ENCODE measurements around the gene RFX2. TPM values are rescaled to one million over a fixed set of nuclear protein-coding genes. Genes with fewer than 3 reads are reported as not detected.

The RFX2 gene
- total and polyA plus RNA-seq, 9 of the 15 experiments (the other 6 are each of a cell fraction or from before 2014, with no cell fraction given): 3.6 to 18.7 (median 8.7) TPM

DNA sequence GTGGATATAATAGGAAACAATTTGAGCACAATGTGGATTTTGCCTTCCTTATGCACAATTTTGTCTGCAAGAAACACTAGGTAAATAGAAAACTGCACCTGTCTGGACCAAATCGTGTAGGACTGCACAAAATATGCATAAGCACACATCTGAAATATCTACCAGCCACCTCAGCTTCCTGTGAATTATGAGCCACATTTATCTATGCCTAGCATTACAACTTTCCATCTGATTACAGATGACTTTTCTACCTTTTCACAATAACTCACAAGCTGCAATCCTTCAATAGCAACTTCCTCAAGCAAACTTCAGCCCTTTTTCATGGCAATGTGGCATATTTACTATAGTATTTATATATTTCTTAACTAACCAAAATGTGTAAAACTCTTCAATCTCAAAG is 5.7 kb upstream of the RFX2 start (continued):
- TF ChIP-seq, protein P1, sequence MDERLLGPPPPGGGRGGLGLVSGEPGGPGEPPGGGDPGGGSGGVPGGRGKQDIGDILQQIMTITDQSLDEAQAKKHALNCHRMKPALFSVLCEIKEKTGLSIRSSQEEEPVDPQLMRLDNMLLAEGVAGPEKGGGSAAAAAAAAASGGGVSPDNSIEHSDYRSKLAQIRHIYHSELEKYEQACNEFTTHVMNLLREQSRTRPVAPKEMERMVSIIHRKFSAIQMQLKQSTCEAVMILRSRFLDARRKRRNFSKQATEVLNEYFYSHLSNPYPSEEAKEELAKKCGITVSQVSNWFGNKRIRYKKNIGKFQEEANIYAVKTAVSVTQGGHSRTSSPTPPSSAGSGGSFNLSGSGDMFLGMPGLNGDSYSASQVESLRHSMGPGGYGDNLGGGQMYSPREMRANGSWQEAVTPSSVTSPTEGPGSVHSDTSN (CRISPR knock-in tag; IDR thresholded peaks at IDR 0.05; ENCODE audit: low read depth): no peak
- TF ChIP-seq, protein P1 (tag; conservative IDR thresholded peaks at IDR 0.05; ENCODE audit: low read depth): peak; percentile 37; the same call in 1 of the 2 replicates
- TF ChIP-seq EHMT2 (IDR thresholded peaks at IDR 0.05) (no peak), TBL1XR1 (IDR thresholded peaks at IDR 0.05; ENCODE audit: low read length in 2 of 2) (no peak), CBX2 (IDR thresholded peaks at IDR 0.05; ENCODE audit: insufficient read depth, low read length, poor library complexity, severe bottlenecking) (no peak), CTBP1 (IDR thresholded peaks at IDR 0.05; ENCODE audit: borderline replicate concordance) (no peak), RCOR1 (IDR thresholded peaks at IDR 0.05; ENCODE audit: borderline replicate concordance in 1 of 2, low read depth in 2 of 2, low read length in 2 of 2) (no peak), CBFA2T3 (IDR thresholded peaks at IDR 0.05) (peak; percentile 61), ELF2 (CRISPR knock-in tag; IDR thresholded peaks at IDR 0.05) (no peak), SMAD2 (IDR thresholded peaks at IDR 0.05; ENCODE audit: low read depth, low read length) (no peak), ZNF224 (CRISPR knock-in tag; IDR thresholded peaks at IDR 0.05) (no peak), HMG20B (CRISPR knock-in tag; IDR thresholded peaks at IDR 0.05) (no peak), ZNF197 (CRISPR knock-in tag; IDR thresholded peaks at IDR 0.05; ENCODE audit: low read depth) (no peak), MEIS2 (IDR thresholded peaks at IDR 0.05; ENCODE audit: partially characterized antibody) (peak; percentile 53), ETV5 (CRISPR knock-in tag; IDR thresholded peaks at IDR 0.05; ENCODE audit: low read depth) (no peak), CBFA2T2 (conservative IDR thresholded peaks at IDR 0.05) (peak; percentile 32; the same call in 1 of the 2 replicates), POLR2H (tag; IDR thresholded peaks at IDR 0.05; ENCODE audit: low read depth) (no peak), GATAD2B (IDR thresholded peaks at IDR 0.05; ENCODE audit: borderline replicate concordance) (no peak), RBM17 (IDR thresholded peaks at IDR 0.05; ENCODE audit: borderline replicate concordance, low read depth, low read length) (no peak), ZNF696 (CRISPR knock-in tag; conservative IDR thresholded peaks at IDR 0.05) (no peak), CEBPB (tag; IDR thresholded peaks at IDR 0.05) (no peak), KDM1A (IDR thresholded peaks at IDR 0.05) (no peak), FOS (IDR thresholded peaks at IDR 0.05; ENCODE audit: extremely low read depth, insufficient read length) (no peak), RFX7 (CRISPR knock-in tag; IDR thresholded peaks at IDR 0.05) (no peak), NEUROD1 (IDR thresholded peaks at IDR 0.05; ENCODE audit: borderline replicate concordance, low read depth, low read length, partially characterized antibody) (no peak), MCM3 (IDR thresholded peaks at IDR 0.05) (no peak)
- TF ChIP-seq, protein P2, sequence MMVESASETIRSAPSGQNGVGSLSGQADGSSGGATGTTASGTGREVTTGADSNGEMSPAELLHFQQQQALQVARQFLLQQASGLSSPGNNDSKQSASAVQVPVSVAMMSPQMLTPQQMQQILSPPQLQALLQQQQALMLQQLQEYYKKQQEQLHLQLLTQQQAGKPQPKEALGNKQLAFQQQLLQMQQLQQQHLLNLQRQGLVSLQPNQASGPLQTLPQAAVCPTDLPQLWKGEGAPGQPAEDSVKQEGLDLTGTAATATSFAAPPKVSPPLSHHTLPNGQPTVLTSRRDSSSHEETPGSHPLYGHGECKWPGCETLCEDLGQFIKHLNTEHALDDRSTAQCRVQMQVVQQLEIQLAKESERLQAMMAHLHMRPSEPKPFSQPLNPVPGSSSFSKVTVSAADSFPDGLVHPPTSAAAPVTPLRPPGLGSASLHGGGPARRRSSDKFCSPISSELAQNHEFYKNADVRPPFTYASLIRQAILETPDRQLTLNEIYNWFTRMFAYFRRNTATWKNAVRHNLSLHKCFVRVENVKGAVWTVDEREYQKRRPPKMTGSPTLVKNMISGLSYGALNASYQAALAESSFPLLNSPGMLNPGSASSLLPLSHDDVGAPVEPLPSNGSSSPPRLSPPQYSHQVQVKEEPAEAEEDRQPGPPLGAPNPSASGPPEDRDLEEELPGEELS (CRISPR knock-in tag; IDR thresholded peaks at IDR 0.05; ENCODE audit: borderline replicate concordance): no peak
- TF ChIP-seq, protein P3, sequence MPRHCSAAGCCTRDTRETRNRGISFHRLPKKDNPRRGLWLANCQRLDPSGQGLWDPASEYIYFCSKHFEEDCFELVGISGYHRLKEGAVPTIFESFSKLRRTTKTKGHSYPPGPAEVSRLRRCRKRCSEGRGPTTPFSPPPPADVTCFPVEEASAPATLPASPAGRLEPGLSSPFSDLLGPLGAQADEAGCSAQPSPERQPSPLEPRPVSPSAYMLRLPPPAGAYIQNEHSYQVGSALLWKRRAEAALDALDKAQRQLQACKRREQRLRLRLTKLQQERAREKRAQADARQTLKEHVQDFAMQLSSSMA (CRISPR knock-in tag; IDR thresholded peaks at IDR 0.05): no peak
